Adrenal gland (tissue), 12 donors: ENCODE results near the gene PPP2R1B. TPM values are rescaled to one million over a fixed set of nuclear protein-coding genes. Genes with fewer than 3 reads are reported as not detected.

Experiments
- DNase-seq, 7 donors: peaks; one replicate each; pipeline ENCODE4 v3.0.0-alpha.2; 2019 to 2020
- H3K27ac ChIP-seq, 5 donors: fragments of 200-600 bp; sonication (generic) in 4 of 5; 1 replicate in 3 of 5; 2 replicates in 2 of 5; pipeline versions ENCODE4 v1.5.1 to v1.8.0; 2016 to 2020; ENCODE audit warnings: mild to moderate bottlenecking in 1 of 5
- H3K27me3 ChIP-seq: fragments of 200-600 bp; 2 replicates; pipeline ENCODE4 v1.8.0; 2021
- H3K36me3 ChIP-seq, 2 donors: fragments of 200-600 bp; replicated peaks in 1 of 2; 1 replicate in 1 of 2; 2 replicates in 1 of 2; pipeline versions ENCODE4 v1.5.1 to v1.8.0; 2018 to 2022
- H3K4me1 ChIP-seq, 2 donors: fragments of 200-600 bp; replicated peaks in 1 of 2; 1 replicate in 1 of 2; 2 replicates in 1 of 2; pipeline versions ENCODE4 v1.5.1 to v1.8.0; 2018 to 2021
- H3K4me3 ChIP-seq, 4 donors: fragments of 200-600 bp; sonication (generic) in 3 of 4; one replicate each; pipeline ENCODE4 v1.5.1; 2016 to 2018
- H3K9me3 ChIP-seq, 3 donors: fragments of 200-600 bp; sonication (generic) in 1 of 3; replicated peaks in 1 of 3; 1 replicate in 2 of 3; 2 replicates in 1 of 3; pipeline versions ENCODE4 v1.5.1 to v1.8.0; 2016 to 2021
- CTCF ChIP-seq, 6 experiments: fragments of 450-650 bp in 4 of 6; fragments of 200-600 bp in 2 of 6; sonication (generic) in 1 of 6; IDR thresholded peaks; 1 replicate in 5 of 6; 2 replicates in 1 of 6; pipeline versions ENCODE4 v1.5.1 to v1.8.0; 2016 to 2021; ENCODE audit warnings: antibody characterized with exemption in 6 of 6, mild to moderate bottlenecking in 2 of 6, moderate library complexity in 1 of 6
- POLR2A ChIP-seq, 2 donors: fragments of 450-650 bp; IDR thresholded peaks; one replicate each; pipeline ENCODE4 v1.6.1; 2017; ENCODE audit warnings: antibody characterized with exemption in 2 of 2, mild to moderate bottlenecking in 2 of 2, moderate library complexity in 1 of 2
- WGBS, 4 donors: extraction: QIAGEN DNeasy Blood & Tissue Kit in 2 of 4; methylation state at CpG; one replicate each; pipeline versions ENCODE4 v1.1.5 to v1.1.7; 2013 to 2017; 5-methylcytosine and 5-hydroxymethylcytosine counted together
- intact Hi-C, 2 donors: fragments of 100-400 bp; cut with DNase I; formaldehyde crosslinking; loops; one replicate each; pipeline versions ENCODE4 v1.14.1 to v1.15.0; 2022 to 2023
- polyA plus RNA-seq, 3 donors: library from polyadenylated mRNA; stranded (reverse); fragments of 200-250 nt in 2 of 3; fragments of 350-450 nt in 1 of 3; fragmentation: Illumina TruSeq in 1 of 3; extraction: RNeasy Lipid Tissue Mini Kit (QIAGEN cat#74804) in 1 of 3; gene quantifications; one replicate each; pipeline ENCODE4 v1.2.3, GENCODE V29; 2013 to 2014
- total RNA-seq, 9 donors: library from RNA; depleted of rRNA in 4 of 9; stranded (reverse); fragments of >200 nt in 4 of 9; fragments of 120-200 nt in 1 of 9; fragmentation: NEBNext Ultra II Directional in 1 of 9; extraction: Animal tissue kit (Norgen Biotek cat#: 25700) in 1 of 9; gene quantifications; one replicate each; pipeline versions ENCODE4 v1.1.0 to v1.2.4, GENCODE V29; 2013 to 2023
- donor health status: healthy with polysubstance abuse.
- donor health status: Bipolar disorder and iron deficiency.
- donor health status: DM: yes; HTN: yes; CAD: no.
- donor health status: DM: no; HTN: no; CAD: no.
- donor health status: DM: no; HTN: no; CAD: no.
- donor health status: DM: yes; HTN: yes; CAD: no.

The PPP2R1B gene
- total and polyA plus RNA-seq, 12 donors: 10.3 to 58.1 (median 32.2) TPM

- Histone ChIP-seq H3K4me1 (peaks cover 0 to 7% of the 10 kb centered on the region in 2 donors), H3K4me3 (no peak overlapping the region), H3K9me3 (no peaks in the 10 kb centered on the region), H3K27ac (peak overlapping the region in 1 of 5 donors; percentile 19), H3K36me3 (peaks cover 0 to 98% of the 10 kb centered on the region in 2 donors), H3K27me3 (no peaks in the 10 kb centered on the region)
- intact Hi-C loops: no loop called here
- TF ChIP-seq CTCF (IDR thresholded peaks at IDR 0.05) (no peak), POLR2A (IDR thresholded peaks at IDR 0.05) (no peak)
- no peak for DNase-seq
- 86 to 98% (median 91%) methylated on average over 6 of the region's 6 CpGs for WGBS, 4 donors
Measured at GRCh38 chr11:111756097-111756496, 10.1 kb downstream of the PPP2R1B start.

GRCh38 chr11:111749646-111750045 is 16.5 kb downstream of the PPP2R1B start:
- intact Hi-C loops: no loop called here
- H3K27me3 ChIP-seq: no peaks in the 10 kb centered on the region
- H3K36me3 ChIP-seq: peaks cover 0 to 75% of the 10 kb centered on the region in 2 donors

GRCh38 chr11:111748035-111748804 is 18.0 kb downstream of the PPP2R1B start:
- WGBS, 4 donors: 72 to 77% (median 75%) methylated on average over 6 to 7 of the region's 7 CpGs
- Histone ChIP-seq H3K4me1 (peaks cover 15 to 37% of the 10 kb centered on the region in 2 donors), H3K36me3 (peaks cover 0 to 75% of the 10 kb centered on the region in 2 donors), H3K4me3 (no peak overlapping the region), H3K9me3 (no peaks in the 10 kb centered on the region), H3K27me3 (no peaks in the 10 kb centered on the region), H3K27ac (peak overlapping the region in 1 of 5 donors; percentile 12)
- DNase-seq: no peak
- TF ChIP-seq CTCF (IDR thresholded peaks at IDR 0.05) (no peak), POLR2A (IDR thresholded peaks at IDR 0.05) (no peak)
- intact Hi-C loops: no loop called here

More at GRCh38 chr11:111749646-111750045, 16.5 kb downstream of the PPP2R1B start:
- no peaks in the 10 kb centered on the region for H3K9me3 ChIP-seq
- H3K27ac ChIP-seq: no peak overlapping the region
- peaks cover 15 to 33% of the 10 kb centered on the region in 2 donors for H3K4me1 ChIP-seq
- no peak for TF ChIP-seq CTCF (IDR thresholded peaks at IDR 0.05)
- TF ChIP-seq POLR2A (IDR thresholded peaks at IDR 0.05): no peak
- no peak for DNase-seq
- H3K4me3 ChIP-seq: no peak overlapping the region

GRCh38 chr11:111745719-111746504 is 20.3 kb downstream of the PPP2R1B start:
- WGBS, 4 donors: 80 to 81% (median 80%) methylated on average over 6 of the region's 6 CpGs
- no peaks in the 10 kb centered on the region for H3K9me3 ChIP-seq
- H3K36me3 ChIP-seq: peaks cover 0 to 73% of the 10 kb centered on the region in 2 donors
- DNase-seq: no peak
- TF ChIP-seq POLR2A (IDR thresholded peaks at IDR 0.05) (peak in 1 of 2 donors; percentile 38), CTCF (IDR thresholded peaks at IDR 0.05) (no peak)
- peak overlapping the region; percentile 18 to 84 (median 74) for H3K27ac ChIP-seq
- intact Hi-C loops: no loop called here
- peaks cover 15 to 37% of the 10 kb centered on the region in 2 donors for H3K4me1 ChIP-seq
- H3K4me3 ChIP-seq: no peak overlapping the region
- H3K27me3 ChIP-seq: no peaks in the 10 kb centered on the region
